ENCODE results near the gene CMTM5.

GRCh38 chr14:23385244-23385641 lies 8.4 kb downstream of the CMTM5 start:
- TF ChIP-seq, protein P1, sequence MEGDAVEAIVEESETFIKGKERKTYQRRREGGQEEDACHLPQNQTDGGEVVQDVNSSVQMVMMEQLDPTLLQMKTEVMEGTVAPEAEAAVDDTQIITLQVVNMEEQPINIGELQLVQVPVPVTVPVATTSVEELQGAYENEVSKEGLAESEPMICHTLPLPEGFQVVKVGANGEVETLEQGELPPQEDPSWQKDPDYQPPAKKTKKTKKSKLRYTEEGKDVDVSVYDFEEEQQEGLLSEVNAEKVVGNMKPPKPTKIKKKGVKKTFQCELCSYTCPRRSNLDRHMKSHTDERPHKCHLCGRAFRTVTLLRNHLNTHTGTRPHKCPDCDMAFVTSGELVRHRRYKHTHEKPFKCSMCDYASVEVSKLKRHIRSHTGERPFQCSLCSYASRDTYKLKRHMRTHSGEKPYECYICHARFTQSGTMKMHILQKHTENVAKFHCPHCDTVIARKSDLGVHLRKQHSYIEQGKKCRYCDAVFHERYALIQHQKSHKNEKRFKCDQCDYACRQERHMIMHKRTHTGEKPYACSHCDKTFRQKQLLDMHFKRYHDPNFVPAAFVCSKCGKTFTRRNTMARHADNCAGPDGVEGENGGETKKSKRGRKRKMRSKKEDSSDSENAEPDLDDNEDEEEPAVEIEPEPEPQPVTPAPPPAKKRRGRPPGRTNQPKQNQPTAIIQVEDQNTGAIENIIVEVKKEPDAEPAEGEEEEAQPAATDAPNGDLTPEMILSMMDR (conservative IDR thresholded peaks at IDR 0.05; ENCODE audit: low read length) = no peak
- no peak for TF ChIP-seq EZH2phosphoT487 (IDR thresholded peaks at IDR 0.05; ENCODE audit: borderline replicate concordance)

Data from Loucy (cell line).